ENCODE results near the gene GCAT. TPM values are rescaled to one million over a fixed set of nuclear protein-coding genes. Genes with fewer than 3 reads are reported as not detected.

Gene GCAT
- total and polyA plus RNA-seq, 10 of the 15 experiments (the other 5 are each of a cell fraction or from before 2014, with no cell fraction given), result 0.95 to 34.3 (median 15.3) TPM

- TF ChIP-seq CTCF (IDR thresholded peaks at IDR 0.05 in 2 of 3, conservative IDR thresholded peaks at IDR 0.05 in 1 of 3; ENCODE audit: control insufficient read depth in 2 of 3, extremely low read depth in 1 of 3, insufficient read depth in 1 of 3, low read depth in 3 of 3, low read length in 3 of 3), result peak; percentile 25 to 54 (median 41); a peak in 5 of 6 replicates
- TF ChIP-seq NFIC (IDR thresholded peaks at IDR 0.05; ENCODE audit: low read depth, low read length), result no peak
- TF ChIP-seq MYC (IDR thresholded peaks at IDR 0.05; ENCODE audit: insufficient read depth, insufficient read length, insufficient replicate concordance, low read length, severe bottlenecking), result peak; percentile 44
- no peak for TF ChIP-seq HSF1 (IDR thresholded peaks at IDR 0.05; ENCODE audit: low read depth, low read length)
- TF ChIP-seq NRF1 (conservative IDR thresholded peaks at IDR 0.05; ENCODE audit: low read depth, low read length), result no peak
- TF ChIP-seq CHD4 (IDR thresholded peaks at IDR 0.05), result no peak
- no peak for TF ChIP-seq RAD21 (IDR thresholded peaks at IDR 0.05; ENCODE audit: insufficient read depth, low read depth, low read length)
- no peak for TF ChIP-seq BACH1 (IDR thresholded peaks at IDR 0.05; ENCODE audit: borderline replicate concordance)
Observed at GRCh38 chr22:37818409-37819104, 10.8 kb downstream of the GCAT start (continued).

Data from GM12878 (cell line).